HG02981 (cell line): ENCODE data around the gene SLC6A13.

Experiments used
- ATAC-seq: cut with Tn5 transposase; IDR thresholded peaks from one replicate; pipeline ENCODE4 v1.9.1; 2021; ENCODE audit warnings: mild to moderate bottlenecking, moderate library complexity; ENCODE audit not compliant: unreplicated experiment

Gene SLC6A13

GRCh38 chr12:180445-180844 lies 82.2 kb downstream of the SLC6A13 start:
- no peak for ATAC-seq

- ATAC-seq, result no peak
These were observed 82.8 kb downstream of the SLC6A13 start for GRCh38 chr12:179885-180284.

GRCh38 chr12:179131-179884 lies 83.3 kb downstream of the SLC6A13 start:
- no peak for ATAC-seq

GRCh38 chr12:178829-179109 lies 83.9 kb downstream of the SLC6A13 start:
- no peak for ATAC-seq

GRCh38 chr12:177980-178828 lies 84.4 kb downstream of the SLC6A13 start:
- ATAC-seq, result no peak

GRCh38 chr12:177336-177979 lies 85.2 kb downstream of the SLC6A13 start:
- no peak for ATAC-seq

- ATAC-seq, result no peak
These were observed 86.1 kb downstream of the SLC6A13 start for GRCh38 chr12:176321-177181.

GRCh38 chr12:175759-176158 lies 86.9 kb downstream of the SLC6A13 start:
- no peak for ATAC-seq

GRCh38 chr12:175250-175649 lies 87.4 kb downstream of the SLC6A13 start:
- no peak for ATAC-seq

GRCh38 chr12:174596-174995 lies 88.0 kb downstream of the SLC6A13 start:
- no peak for ATAC-seq

GRCh38 chr12:174124-174523 lies 88.5 kb downstream of the SLC6A13 start:
- ATAC-seq, result no peak

GRCh38 chr12:172732-173161 lies 89.9 kb downstream of the SLC6A13 start:
- no peak for ATAC-seq

- no peak for ATAC-seq
These were observed 90.6 kb downstream of the SLC6A13 start for GRCh38 chr12:171743-172676.

- no peak for ATAC-seq
These were observed 91.4 kb downstream of the SLC6A13 start for GRCh38 chr12:171276-171675.
